Lower lobe of right lung (tissue), 2 donors: ENCODE measurements around the gene TOM1L2. TPM values are rescaled to one million over a fixed set of nuclear protein-coding genes. Genes with fewer than 3 reads are reported as not detected.

Experiments used
- ATAC-seq, 2 donors: fragments of 200-7000 bp; cut with Tn5 transposase; one replicate each; pipeline ENCODE4 v1.9.1; 2020 to 2022; ENCODE audit warnings: mild to moderate bottlenecking in 2 of 2, moderate library complexity in 2 of 2
- DNase-seq: peaks from one replicate; pipeline ENCODE4 v3.0.0-alpha.2; 2020
- H3K27ac ChIP-seq: fragments of 200-600 bp; one replicate; pipeline ENCODE4 v1.8.0; 2022
- H3K27me3 ChIP-seq: fragments of 200-600 bp; one replicate; pipeline ENCODE4 v1.8.0; 2022; ENCODE audit warnings: low read depth
- H3K36me3 ChIP-seq: fragments of 200-600 bp; one replicate; pipeline ENCODE4 v1.8.0; 2022; ENCODE audit warnings: mild to moderate bottlenecking
- H3K4me1 ChIP-seq: fragments of 200-600 bp; one replicate; pipeline ENCODE4 v1.8.0; 2022
- H3K4me3 ChIP-seq: fragments of 200-600 bp; one replicate; pipeline ENCODE4 v1.8.0; 2022; ENCODE audit warnings: mild to moderate bottlenecking
- H3K9me3 ChIP-seq: fragments of 200-600 bp; one replicate; pipeline ENCODE4 v1.8.0; 2022
- intact Hi-C: fragments of 100-400 bp; cut with DNase I; formaldehyde crosslinking; loops from one replicate; pipeline ENCODE4 v1.11.0; 2022
- total RNA-seq: library from RNA; stranded (reverse); fragmentation: NEBNext Ultra II Directional; extraction: Animal tissue kit (Norgen Biotek cat#: 25700); gene quantifications from one replicate; pipeline ENCODE4 v1.2.1, GENCODE V29; 2021
- TF ChIP-seq, protein P1 (sequence below): fragments of 200-600 bp; IDR thresholded peaks from one replicate; pipeline ENCODE4 v1.8.0; 2022; ENCODE audit warnings: antibody characterized with exemption, mild to moderate bottlenecking
- donor health status: DM: no; HTN: yes; CAD: no; lungs with severe emphysema.

Gene TOM1L2
- total RNA-seq, 1 donor from 2014 or later: 63.4 TPM

GRCh38 chr17:17868641-17869522 lies 103.3 kb downstream of the TOM1L2 start:
- intact Hi-C loops: no loop called here
- Histone ChIP-seq H3K36me3 (peaks cover 41% of the 10 kb centered on the region), H3K27me3 (no peaks in the 10 kb centered on the region), H3K27ac (peak overlapping the region; percentile 3), H3K9me3 (no peaks in the 10 kb centered on the region), H3K4me3 (no peak overlapping the region), H3K4me1 (peaks cover 8% of the 10 kb centered on the region)
- ATAC-seq: peak; percentile 26 to 39
- TF ChIP-seq, protein P1, sequence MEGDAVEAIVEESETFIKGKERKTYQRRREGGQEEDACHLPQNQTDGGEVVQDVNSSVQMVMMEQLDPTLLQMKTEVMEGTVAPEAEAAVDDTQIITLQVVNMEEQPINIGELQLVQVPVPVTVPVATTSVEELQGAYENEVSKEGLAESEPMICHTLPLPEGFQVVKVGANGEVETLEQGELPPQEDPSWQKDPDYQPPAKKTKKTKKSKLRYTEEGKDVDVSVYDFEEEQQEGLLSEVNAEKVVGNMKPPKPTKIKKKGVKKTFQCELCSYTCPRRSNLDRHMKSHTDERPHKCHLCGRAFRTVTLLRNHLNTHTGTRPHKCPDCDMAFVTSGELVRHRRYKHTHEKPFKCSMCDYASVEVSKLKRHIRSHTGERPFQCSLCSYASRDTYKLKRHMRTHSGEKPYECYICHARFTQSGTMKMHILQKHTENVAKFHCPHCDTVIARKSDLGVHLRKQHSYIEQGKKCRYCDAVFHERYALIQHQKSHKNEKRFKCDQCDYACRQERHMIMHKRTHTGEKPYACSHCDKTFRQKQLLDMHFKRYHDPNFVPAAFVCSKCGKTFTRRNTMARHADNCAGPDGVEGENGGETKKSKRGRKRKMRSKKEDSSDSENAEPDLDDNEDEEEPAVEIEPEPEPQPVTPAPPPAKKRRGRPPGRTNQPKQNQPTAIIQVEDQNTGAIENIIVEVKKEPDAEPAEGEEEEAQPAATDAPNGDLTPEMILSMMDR: no peak
- DNase-seq: no peak

GRCh38 chr17:17866897-17867296 lies 105.3 kb downstream of the TOM1L2 start:
- Histone ChIP-seq H3K9me3 (no peaks in the 10 kb centered on the region), H3K27me3 (no peaks in the 10 kb centered on the region), H3K4me1 (peaks cover 8% of the 10 kb centered on the region), H3K4me3 (no peak overlapping the region), H3K36me3 (peaks cover 31% of the 10 kb centered on the region), H3K27ac (no peak overlapping the region)
- no peak for ATAC-seq
- TF ChIP-seq, protein P1: no peak
- intact Hi-C loops: no loop called here
- no peak for DNase-seq

DNA sequence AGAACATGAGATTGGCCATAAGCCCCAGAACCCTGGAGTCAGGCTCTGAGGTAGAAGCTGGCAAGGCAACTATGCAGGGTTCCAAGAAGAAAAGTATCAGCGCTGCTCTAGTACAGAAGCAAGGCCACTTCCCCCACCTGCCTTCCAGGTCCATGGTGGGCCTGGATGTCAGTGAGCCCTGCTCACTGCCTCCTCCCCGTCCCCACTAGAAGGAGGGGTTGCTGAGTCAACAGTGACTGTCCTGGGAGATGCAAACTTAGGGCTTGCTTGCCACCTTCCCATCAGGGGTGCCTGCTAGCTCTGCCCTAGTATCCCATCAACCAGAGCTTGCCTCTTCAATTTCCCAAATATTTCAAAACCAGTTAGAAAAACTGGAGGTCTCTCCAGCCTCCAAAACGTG lies 105.8 kb downstream of the TOM1L2 start:
- DNase-seq (no peak), ATAC-seq (no peak)
- intact Hi-C loops: no loop called here
- Histone ChIP-seq H3K4me1 (peaks cover 8% of the 10 kb centered on the region), H3K27ac (no peak overlapping the region), H3K9me3 (no peaks in the 10 kb centered on the region), H3K36me3 (peaks cover 31% of the 10 kb centered on the region), H3K4me3 (no peak overlapping the region), H3K27me3 (no peaks in the 10 kb centered on the region)
- TF ChIP-seq, protein P1: no peak

DNA sequence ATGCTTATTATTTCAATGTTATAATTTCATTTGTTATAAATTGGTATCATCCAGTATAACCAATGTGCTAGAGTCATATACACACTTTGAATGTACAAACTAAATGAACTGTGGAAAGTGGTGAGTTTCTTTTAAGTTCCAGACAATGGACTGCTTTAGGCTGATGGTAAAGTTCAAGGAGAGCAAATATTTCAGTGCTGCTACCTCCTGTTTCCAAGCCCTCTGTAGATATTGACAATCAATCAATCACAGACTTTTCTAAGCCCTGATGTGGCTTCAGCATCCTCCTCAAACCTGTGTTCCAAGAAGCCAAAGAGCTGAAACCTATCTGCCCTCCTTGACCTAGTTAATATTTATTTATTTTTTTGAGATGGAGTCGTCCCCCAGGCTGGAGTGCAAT lies 107.2 kb downstream of the TOM1L2 start:
- H3K36me3 ChIP-seq: peaks cover 31% of the 10 kb centered on the region
- H3K4me1 ChIP-seq: peaks cover 21% of the 10 kb centered on the region
- DNase-seq (no peak), ATAC-seq (no peak)
- no peaks in the 10 kb centered on the region for H3K27me3 ChIP-seq
- no peak overlapping the region for H3K27ac ChIP-seq
- intact Hi-C loops: no loop called here
- H3K4me3 ChIP-seq: no peak overlapping the region
- TF ChIP-seq, protein P1: no peak
- no peaks in the 10 kb centered on the region for H3K9me3 ChIP-seq

DNA sequence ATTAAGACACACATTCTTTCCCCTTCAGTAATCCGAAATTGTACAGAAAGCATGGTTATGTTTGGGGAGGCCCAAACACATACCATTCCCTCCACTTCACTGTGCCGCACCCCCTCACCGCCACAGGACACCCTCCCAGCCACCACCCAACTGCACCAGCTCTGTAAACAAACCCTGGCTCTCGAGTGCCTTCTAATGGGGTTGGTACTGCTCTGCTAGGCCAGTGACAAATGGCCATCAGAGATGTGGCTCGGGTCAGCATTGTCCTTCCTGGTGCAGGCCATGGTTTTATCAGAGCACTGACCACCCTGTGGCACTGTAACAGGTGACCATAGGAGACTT lies 111.5 kb downstream of the TOM1L2 start:
- ATAC-seq (peak; percentile 88), DNase-seq (no peak)
- intact Hi-C loops: loop anchor here (5.0 kb wide), 1 partner anchor 48 kb away; no protein-coding TSS in a partner anchor
- no peaks in the 10 kb centered on the region for H3K27me3 ChIP-seq
- no peak overlapping the region for H3K4me3 ChIP-seq
- H3K36me3 ChIP-seq: no peaks in the 10 kb centered on the region
- H3K27ac ChIP-seq: no peak overlapping the region
- no peaks in the 10 kb centered on the region for H3K9me3 ChIP-seq
- TF ChIP-seq, protein P1: no peak
- H3K4me1 ChIP-seq: peaks cover 27% of the 10 kb centered on the region
